ENCODE measurements around the gene NIPSNAP2. TPM values are rescaled to one million over a fixed set of nuclear protein-coding genes. Genes with fewer than 3 reads are reported as not detected.

NIPSNAP2 gene
- total and polyA plus RNA-seq, 2 experiments from 2014 or later = 34.2 to 44.9 TPM

DNA sequence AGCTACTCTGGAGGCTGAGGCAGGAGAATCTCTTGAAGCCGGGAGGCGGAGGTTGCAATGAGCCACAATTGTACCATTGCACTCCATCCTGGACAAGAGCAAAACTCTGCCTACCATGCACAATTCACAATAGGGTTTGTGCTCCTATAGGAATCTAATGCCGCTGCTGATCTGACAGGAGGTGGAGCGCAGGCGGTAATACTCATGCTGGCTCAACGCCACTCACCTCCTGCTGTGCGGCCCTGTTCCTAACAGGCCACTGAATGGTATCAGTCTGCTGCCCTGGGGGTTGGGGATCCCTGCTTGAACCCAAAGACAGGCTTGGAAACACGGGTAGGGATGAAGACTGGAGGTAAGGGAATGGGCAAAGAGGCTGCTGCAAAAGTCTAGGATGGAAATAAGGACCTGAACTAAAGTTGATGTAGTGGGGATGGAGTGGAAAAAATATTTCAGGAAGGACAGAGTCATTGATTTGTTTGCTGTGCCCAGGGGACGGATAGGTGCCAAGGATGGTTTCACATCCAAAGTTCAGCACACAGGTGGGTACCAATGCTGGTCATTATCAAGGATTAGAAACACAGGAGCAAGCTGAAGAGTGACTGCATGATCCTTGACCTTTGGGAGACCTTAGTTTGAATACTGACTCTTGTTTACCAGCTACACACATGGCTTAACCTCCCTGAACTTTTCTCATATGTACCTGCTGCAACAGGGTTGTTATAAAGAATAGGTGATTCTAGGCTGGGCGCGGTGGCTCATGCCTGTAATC lies 10.5 kb upstream of the NIPSNAP2 start:
- no peak for TF ChIP-seq EZH2 (IDR thresholded peaks at IDR 0.05; ENCODE audit: insufficient read depth, poor library complexity, severe bottlenecking)
- TF ChIP-seq EZH2phosphoT487 (IDR thresholded peaks at IDR 0.05; ENCODE audit: insufficient read depth, low read depth) = no peak
- Histone ChIP-seq H3K9me3 (ENCODE audit: low read depth) (no peaks in the 10 kb centered on the region), H3K79me2 (ENCODE audit: insufficient read depth) (peaks cover 21% of the 10 kb centered on the region), H3K9me2 (ENCODE audit: insufficient read depth) (no peaks in the 10 kb centered on the region), H3K9ac (no peak overlapping the region), H3K4me1 (ENCODE audit: insufficient read depth) (no peaks in the 10 kb centered on the region), H3K27ac (no peak overlapping the region), H3F3A (ENCODE audit: insufficient read depth) (no peaks in the 10 kb centered on the region), H2AFZ (no peak overlapping the region), H3K4me2 (ENCODE audit: unreplicated experiment) (no peak overlapping the region), H3K4me3 (no peak overlapping the region), H4K20me1 (ENCODE audit: insufficient read depth) (no peaks in the 10 kb centered on the region), H3K27me3 (replicated peaks; ENCODE audit: insufficient read depth) (no peaks in the 10 kb centered on the region), H3K36me3 (ENCODE audit: low read depth) (no peaks in the 10 kb centered on the region; the same call in 1 of the 2 replicates)
- DNase-seq = no peak
- in situ Hi-C loops (cut with MboI) = loop anchor here (25.0 kb wide), 1 partner anchor 317 kb away; no protein-coding TSS in a partner anchor
- WGBS, 2 experiments (ENCODE audit: low coverage in 1 of 2, low lambda C conversion rate in 2 of 2, missing lambda C conversion rate in 2 of 2) = 95 to 96% methylated on average over 11 of the region's 11 CpGs

DNA sequence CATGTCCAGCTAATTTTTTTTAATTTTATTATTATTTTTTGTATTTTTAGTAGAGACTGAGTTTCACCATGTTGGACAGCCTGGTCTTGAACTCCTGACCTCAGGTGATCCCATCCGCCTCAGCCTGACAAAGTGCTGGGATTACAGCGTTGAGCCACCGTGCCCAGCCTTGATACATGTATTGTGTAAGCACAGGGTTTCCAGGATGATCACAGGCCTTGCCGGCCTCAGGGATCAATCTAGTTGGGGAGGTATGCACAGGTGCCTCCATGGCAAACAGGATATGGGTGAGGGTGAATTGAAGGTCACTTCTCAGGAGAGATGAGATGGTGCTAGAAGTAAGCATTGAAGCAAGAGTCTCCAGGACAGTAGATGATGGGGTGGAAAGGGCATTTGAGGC lies 7.2 kb upstream of the NIPSNAP2 start:
- Histone ChIP-seq H3K79me2 (ENCODE audit: insufficient read depth) (peaks cover 15% of the 10 kb centered on the region), H3K36me3 (ENCODE audit: low read depth) (no peaks in the 10 kb centered on the region; the same call in 1 of the 2 replicates), H3K4me1 (ENCODE audit: insufficient read depth) (no peaks in the 10 kb centered on the region), H3K4me3 (no peak overlapping the region), H3K9me3 (ENCODE audit: low read depth) (no peaks in the 10 kb centered on the region), H3F3A (ENCODE audit: insufficient read depth) (no peaks in the 10 kb centered on the region), H3K4me2 (ENCODE audit: unreplicated experiment) (no peak overlapping the region), H3K9me2 (ENCODE audit: insufficient read depth) (no peaks in the 10 kb centered on the region), H3K27ac (no peak overlapping the region), H2AFZ (no peak overlapping the region), H4K20me1 (ENCODE audit: insufficient read depth) (no peaks in the 10 kb centered on the region), H3K27me3 (replicated peaks; ENCODE audit: insufficient read depth) (no peaks in the 10 kb centered on the region), H3K9ac (no peak overlapping the region)
- TF ChIP-seq EZH2 (IDR thresholded peaks at IDR 0.05; ENCODE audit: insufficient read depth, poor library complexity, severe bottlenecking) (no peak), EZH2phosphoT487 (IDR thresholded peaks at IDR 0.05; ENCODE audit: insufficient read depth, low read depth) (no peak)
- DNase-seq = no peak
- WGBS, 2 experiments (ENCODE audit: low coverage in 1 of 2, low lambda C conversion rate in 2 of 2, missing lambda C conversion rate in 2 of 2) = 79 to 82% methylated on average over 4 of the region's 4 CpGs
- in situ Hi-C loops (cut with MboI) = loop anchor here (25.0 kb wide), 1 partner anchor 320 kb away; no protein-coding TSS in a partner anchor

DNA sequence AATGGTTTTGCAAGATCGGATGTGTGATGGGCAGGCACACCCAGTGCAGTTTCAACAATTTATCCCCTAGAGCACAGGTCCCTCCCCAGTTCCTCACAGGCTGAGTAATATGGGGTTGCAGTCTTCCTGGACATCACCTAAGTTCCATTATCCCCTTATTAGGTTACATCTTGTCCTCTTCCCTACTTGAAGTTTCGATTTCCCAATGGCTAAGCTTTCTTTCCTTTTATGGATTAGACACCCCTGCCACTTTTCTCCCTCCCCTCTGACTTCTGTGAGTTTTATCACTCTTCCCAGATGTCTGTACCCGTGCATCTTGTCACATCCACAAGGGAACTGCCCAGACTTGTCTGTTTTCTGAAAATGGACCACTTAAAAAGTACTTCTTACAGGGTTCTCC lies 2.4 kb upstream of the NIPSNAP2 start:
- Histone ChIP-seq H3K36me3 (ENCODE audit: low read depth) (no peaks in the 10 kb centered on the region), H3K4me1 (ENCODE audit: insufficient read depth) (peaks cover 18% of the 10 kb centered on the region; the same call in 1 of the 2 replicates), H3K27me3 (replicated peaks; ENCODE audit: insufficient read depth) (no peaks in the 10 kb centered on the region), H4K20me1 (ENCODE audit: insufficient read depth) (no peaks in the 10 kb centered on the region), H3K9me2 (ENCODE audit: insufficient read depth) (no peaks in the 10 kb centered on the region), H3K4me3 (no peak overlapping the region), H3K79me2 (ENCODE audit: insufficient read depth) (peaks cover 8% of the 10 kb centered on the region; the same call in 1 of the 2 replicates), H3K4me2 (ENCODE audit: unreplicated experiment) (no peak overlapping the region), H3K9me3 (ENCODE audit: low read depth) (no peaks in the 10 kb centered on the region), H3K9ac (no peak overlapping the region), H3K27ac (no peak overlapping the region), H3F3A (ENCODE audit: insufficient read depth) (0 out of 2 replicates have a peak, but pooled peaks cover 9% of the 10 kb centered on the region), H2AFZ (no peak overlapping the region)
- TF ChIP-seq EZH2 (IDR thresholded peaks at IDR 0.05; ENCODE audit: insufficient read depth, poor library complexity, severe bottlenecking) (no peak), EZH2phosphoT487 (IDR thresholded peaks at IDR 0.05; ENCODE audit: insufficient read depth, low read depth) (no peak)
- no peak for DNase-seq
- 81 to 82% methylated on average over 3 of the region's 3 CpGs for WGBS, 2 experiments (ENCODE audit: low coverage in 1 of 2, low lambda C conversion rate in 2 of 2, missing lambda C conversion rate in 2 of 2)
- in situ Hi-C loops (cut with MboI) = loop anchor here (25.0 kb wide), 1 partner anchor 325 kb away; no protein-coding TSS in a partner anchor

DNA sequence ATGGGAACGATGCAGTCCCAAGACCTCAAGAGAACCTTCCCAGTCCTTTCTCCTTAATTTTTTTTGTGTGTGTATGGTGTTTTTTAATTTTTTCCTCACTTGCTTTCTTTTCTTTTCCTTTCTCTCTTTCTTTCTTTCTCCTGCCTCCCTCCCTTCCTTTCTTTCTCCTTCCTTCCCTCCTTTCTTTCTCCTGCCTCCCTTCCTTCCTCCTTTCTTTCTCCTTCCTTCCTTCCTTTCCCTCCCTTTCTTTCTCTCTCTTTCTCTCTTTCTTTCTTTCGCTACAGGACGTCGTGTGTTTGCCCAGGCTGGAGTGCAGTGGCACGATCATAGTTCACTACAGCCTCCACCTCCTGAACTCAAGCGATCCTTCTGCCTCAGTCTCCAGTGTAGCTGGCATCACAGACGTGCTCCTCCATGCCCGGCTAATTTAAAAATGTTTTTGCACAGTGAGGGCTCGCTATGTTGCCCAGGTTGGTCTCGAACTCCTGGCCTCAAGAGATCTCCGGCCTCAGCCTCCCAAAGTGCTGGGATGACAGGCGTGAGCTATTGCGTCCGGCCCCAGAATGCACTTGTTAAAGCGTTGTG lies 709 bp upstream of the NIPSNAP2 start:
- no peaks in the 10 kb centered on the region for H3K27me3 ChIP-seq (replicated peaks; ENCODE audit: insufficient read depth)
- no peaks in the 10 kb centered on the region for H3K9me3 ChIP-seq (ENCODE audit: low read depth)
- peak overlapping the region; percentile 73 for H2AFZ ChIP-seq
- 57 to 64% methylated on average over 15 of the region's 15 CpGs for WGBS, 2 experiments (ENCODE audit: low coverage in 1 of 2, low lambda C conversion rate in 2 of 2, missing lambda C conversion rate in 2 of 2)
- peak overlapping the region; percentile 65 for H3K9ac ChIP-seq
- no peak for TF ChIP-seq EZH2phosphoT487 (IDR thresholded peaks at IDR 0.05; ENCODE audit: insufficient read depth, low read depth)
- TF ChIP-seq EZH2 (IDR thresholded peaks at IDR 0.05; ENCODE audit: insufficient read depth, poor library complexity, severe bottlenecking) = no peak
- H3K27ac ChIP-seq = peak overlapping the region; percentile 38
- peaks cover 18% of the 10 kb centered on the region; the same call in 1 of the 2 replicates for H3K4me1 ChIP-seq (ENCODE audit: insufficient read depth)
- peak overlapping the region; percentile 69 for H3K4me2 ChIP-seq (ENCODE audit: unreplicated experiment)
- H3K36me3 ChIP-seq (ENCODE audit: low read depth) = no peaks in the 10 kb centered on the region
- no peaks in the 10 kb centered on the region for H3K9me2 ChIP-seq (ENCODE audit: insufficient read depth)
- no peaks in the 10 kb centered on the region for H4K20me1 ChIP-seq (ENCODE audit: insufficient read depth)
- H3K79me2 ChIP-seq (ENCODE audit: insufficient read depth) = peaks cover 21% of the 10 kb centered on the region
- in situ Hi-C loops (cut with MboI) = loop anchor here (25.0 kb wide), 1 partner anchor 326 kb away; no protein-coding TSS in a partner anchor
- H3F3A ChIP-seq (ENCODE audit: insufficient read depth) = 0 out of 2 replicates have a peak, but pooled peaks cover 9% of the 10 kb centered on the region
- no peak for DNase-seq
- H3K4me3 ChIP-seq = peak overlapping the region; percentile 72

Data from GM23248 (cell line).